Uterus (tissue), 2 donors: ENCODE measurements around the gene GIT1.

Source experiments
- POLR2A ChIP-seq, 2 donors: fragments of 450-650 bp; IDR thresholded peaks; one replicate each; pipeline ENCODE4 v1.6.1; 2016; ENCODE audit warnings: antibody characterized with exemption in 2 of 2, mild to moderate bottlenecking in 1 of 2, moderate library complexity in 1 of 2
- TF ChIP-seq, protein P1 (sequence below), 4 experiments: fragments of 200-600 bp in 2 of 4; fragments of 450-650 bp in 2 of 4; sonication (generic) in 2 of 4; IDR thresholded peaks; one replicate each; pipeline ENCODE4 v1.5.1; 2016 to 2019; ENCODE audit warnings: antibody characterized with exemption in 4 of 4, mild to moderate bottlenecking in 2 of 4, moderate library complexity in 1 of 4

GRCh38 chr17:29571883-29572681, 17.4 kb downstream of the GIT1 start:
- no peak for TF ChIP-seq POLR2A (IDR thresholded peaks at IDR 0.05)
- TF ChIP-seq, protein P1, sequence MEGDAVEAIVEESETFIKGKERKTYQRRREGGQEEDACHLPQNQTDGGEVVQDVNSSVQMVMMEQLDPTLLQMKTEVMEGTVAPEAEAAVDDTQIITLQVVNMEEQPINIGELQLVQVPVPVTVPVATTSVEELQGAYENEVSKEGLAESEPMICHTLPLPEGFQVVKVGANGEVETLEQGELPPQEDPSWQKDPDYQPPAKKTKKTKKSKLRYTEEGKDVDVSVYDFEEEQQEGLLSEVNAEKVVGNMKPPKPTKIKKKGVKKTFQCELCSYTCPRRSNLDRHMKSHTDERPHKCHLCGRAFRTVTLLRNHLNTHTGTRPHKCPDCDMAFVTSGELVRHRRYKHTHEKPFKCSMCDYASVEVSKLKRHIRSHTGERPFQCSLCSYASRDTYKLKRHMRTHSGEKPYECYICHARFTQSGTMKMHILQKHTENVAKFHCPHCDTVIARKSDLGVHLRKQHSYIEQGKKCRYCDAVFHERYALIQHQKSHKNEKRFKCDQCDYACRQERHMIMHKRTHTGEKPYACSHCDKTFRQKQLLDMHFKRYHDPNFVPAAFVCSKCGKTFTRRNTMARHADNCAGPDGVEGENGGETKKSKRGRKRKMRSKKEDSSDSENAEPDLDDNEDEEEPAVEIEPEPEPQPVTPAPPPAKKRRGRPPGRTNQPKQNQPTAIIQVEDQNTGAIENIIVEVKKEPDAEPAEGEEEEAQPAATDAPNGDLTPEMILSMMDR (IDR thresholded peaks at IDR 0.05): no peak
